HG03135 (cell line): ENCODE data around the gene ANKS1A.
"Not testable (repeated sequence)": the region's sequence is repeated elsewhere in the genome, so short reads cannot be mapped to it uniquely, and the experiment has no call there.

Experiments used
- ATAC-seq: cut with Tn5 transposase; IDR thresholded peaks from one replicate; pipeline ENCODE4 v1.9.1; 2021; ENCODE audit warnings: mild to moderate bottlenecking, moderate library complexity; ENCODE audit not compliant: unreplicated experiment

The ANKS1A gene

GRCh38 chr6:34884996-34885395 is 4.1 kb upstream of the ANKS1A start:
- no peak for ATAC-seq

DNA sequence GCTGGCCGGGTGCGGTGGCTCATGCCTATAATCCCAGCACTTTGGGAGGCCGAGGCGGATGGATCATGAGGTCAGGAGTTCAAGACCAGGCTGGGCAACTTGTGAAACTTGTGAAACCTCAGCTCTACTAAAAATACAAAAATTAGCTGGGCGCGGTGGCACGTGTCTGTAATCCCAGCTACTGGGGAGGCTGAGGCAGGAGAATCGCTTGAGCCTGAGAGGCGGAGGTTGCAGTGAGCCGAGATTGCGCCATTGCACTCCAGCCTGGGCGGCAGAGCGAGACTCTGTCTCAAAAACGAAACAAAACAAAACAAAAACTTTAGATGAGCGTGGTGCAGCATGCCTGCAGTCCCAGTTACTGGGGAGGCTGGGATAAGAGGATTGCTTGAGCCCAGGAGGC is 3.2 kb upstream of the ANKS1A start:
- not testable (repeated sequence) for ATAC-seq

DNA sequence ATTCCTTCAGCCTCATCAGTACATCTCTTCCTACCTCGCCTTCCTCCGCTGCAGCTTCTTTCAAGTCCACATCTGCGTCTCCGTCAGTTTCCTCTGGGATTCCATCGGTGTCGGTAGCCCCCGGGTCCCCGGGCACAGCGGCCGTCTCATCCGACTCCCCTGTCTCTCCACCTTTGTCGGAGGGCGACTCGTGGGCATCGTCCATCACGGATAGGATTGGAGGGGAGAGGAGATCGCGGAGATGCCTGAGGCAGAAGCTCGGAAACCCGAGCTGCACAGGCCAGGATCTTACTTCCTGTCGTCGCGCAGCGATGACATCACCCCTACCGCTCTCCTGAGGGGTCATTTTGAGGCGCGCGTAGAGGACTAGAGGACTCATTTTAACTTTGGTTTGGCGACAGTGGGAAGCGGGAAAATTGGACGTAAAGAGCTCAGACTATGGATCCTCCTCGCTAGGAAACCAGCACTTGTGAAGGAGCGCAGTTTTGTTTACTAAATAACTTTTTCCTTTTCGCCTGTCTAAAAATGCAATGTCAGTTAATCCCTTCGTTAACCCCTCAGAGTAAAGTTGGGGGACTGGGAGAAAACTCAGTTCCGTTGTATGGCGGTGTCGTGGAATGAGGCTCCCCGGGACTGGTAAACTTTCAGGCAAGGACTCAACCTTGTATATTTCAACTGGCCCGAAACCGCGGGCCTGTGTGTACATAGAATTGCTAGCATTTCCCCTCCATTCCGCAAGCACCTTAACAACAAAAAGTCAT is 1.1 kb upstream of the ANKS1A start, which contains the start of gene TAF11:
Gene TAF11 (minus strand): TSS at position 290 of the 761 bp plus-strand sequence. CDS start 85 bp downstream, at position 205.
- peak; percentile 78 for ATAC-seq

DNA sequence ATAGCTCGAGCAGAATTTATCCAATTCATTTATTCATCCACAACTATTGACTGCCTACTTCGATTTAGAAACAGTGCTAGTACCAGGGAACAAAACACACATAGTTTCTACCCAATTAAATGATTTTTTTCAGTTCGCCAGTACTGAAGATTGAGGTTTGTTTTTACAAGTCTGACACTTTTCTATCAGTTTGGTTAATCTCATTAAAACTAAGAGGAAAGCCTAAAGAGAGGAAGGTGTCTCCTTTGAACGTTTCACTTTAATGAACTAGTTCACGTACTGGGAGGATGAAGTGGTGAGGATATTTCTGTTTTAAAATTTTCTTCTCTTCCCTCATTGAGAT is 570 bp upstream of the ANKS1A start:
- no peak for ATAC-seq

- ATAC-seq = no peak
Observed at GRCh38 chr6:34890533-34890925, 1.5 kb downstream of the ANKS1A start.

DNA sequence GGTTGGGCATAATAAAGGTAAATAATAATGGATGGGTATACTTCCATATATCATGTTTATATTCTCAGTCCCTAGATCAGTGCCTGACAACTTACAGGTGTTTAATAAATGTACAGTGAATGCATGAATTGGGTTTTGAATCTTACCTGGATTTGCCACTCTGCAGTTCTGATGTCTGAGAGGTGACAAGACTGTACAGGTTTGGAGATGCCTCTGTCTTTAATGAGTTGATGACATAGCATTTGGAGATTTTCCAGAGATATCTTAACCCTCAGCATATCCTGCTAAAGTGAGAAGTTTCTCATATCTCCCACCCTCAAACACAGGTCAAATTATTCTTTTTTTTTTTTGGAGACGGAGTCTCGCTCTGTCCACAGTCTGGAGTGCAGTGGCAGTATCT is 2.2 kb downstream of the ANKS1A start:
- no peak for ATAC-seq

DNA sequence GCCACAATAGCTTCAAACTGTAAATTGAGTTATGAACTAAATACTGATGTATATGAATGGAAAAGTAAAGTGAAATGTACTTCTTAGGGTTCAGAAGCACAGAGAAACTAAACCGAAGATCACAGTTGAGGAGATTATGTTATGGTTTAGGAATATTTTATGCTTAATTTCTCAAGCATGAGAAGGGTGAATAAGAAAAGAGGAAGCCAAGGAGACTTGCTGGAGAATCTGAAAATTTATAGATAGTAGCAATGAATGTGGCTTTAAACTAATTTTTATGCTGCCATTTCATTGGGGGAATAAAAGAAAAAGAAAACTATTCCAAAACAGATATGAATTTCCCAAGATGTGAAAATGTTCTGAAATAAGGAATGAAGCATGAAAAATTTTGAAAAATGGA is 5.6 kb downstream of the ANKS1A start:
- ATAC-seq = no peak

GRCh38 chr6:34897130-34897529 is 8.1 kb downstream of the ANKS1A start:
- ATAC-seq = no peak

- ATAC-seq = no peak
Observed at GRCh38 chr6:34897716-34898115, 8.7 kb downstream of the ANKS1A start.

GRCh38 chr6:34899748-34900147 is 10.7 kb downstream of the ANKS1A start:
- not testable (repeated sequence) for ATAC-seq

GRCh38 chr6:34900321-34901031 is 11.4 kb downstream of the ANKS1A start:
- no peak for ATAC-seq

DNA sequence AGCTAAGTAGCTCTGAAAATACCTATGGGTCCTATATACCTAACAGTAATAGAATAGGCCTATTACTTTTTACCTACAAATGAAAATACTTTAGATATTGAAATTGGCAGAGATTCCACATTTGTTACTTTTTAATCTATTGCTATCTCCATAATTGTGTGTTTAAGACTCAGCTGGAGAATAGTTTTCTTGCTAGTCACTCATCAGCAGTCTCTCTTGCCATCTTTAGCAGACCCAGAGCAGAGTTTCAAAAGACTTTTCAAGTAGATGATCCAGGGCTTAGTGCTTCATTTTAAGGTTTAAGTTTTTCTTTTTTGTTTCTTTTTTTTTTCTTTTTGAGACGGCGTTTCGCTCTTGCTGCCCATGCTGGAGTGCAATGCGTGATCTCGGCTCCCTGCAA is 12.9 kb downstream of the ANKS1A start:
- no peak for ATAC-seq

- ATAC-seq = no peak
Observed at GRCh38 chr6:34904990-34905613, 16.0 kb downstream of the ANKS1A start.

- ATAC-seq = no peak
Observed at GRCh38 chr6:34906826-34907225, 17.8 kb downstream of the ANKS1A start.

DNA sequence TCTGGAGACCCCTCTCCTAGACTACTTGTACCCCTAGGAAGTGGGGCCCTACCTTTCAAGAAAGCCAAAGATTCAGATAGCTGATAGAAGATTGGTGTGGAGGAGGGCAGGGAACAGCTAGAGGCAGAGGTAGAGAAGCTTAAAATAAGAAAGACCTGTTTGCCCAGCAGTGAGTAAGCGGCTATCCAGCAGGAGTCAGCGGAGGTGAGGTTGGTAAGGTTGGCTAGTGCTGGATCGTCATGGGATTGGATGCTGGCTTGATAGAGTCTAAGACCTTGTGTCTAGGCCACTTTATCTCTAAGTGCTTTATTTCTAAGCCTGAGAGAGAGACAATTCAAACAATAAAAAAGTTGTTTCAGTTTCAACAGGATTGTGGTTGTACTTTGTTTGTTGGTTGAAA is 19.1 kb downstream of the ANKS1A start:
- no peak for ATAC-seq

GRCh38 chr6:34909320-34909883 is 20.3 kb downstream of the ANKS1A start:
- ATAC-seq = no peak

DNA sequence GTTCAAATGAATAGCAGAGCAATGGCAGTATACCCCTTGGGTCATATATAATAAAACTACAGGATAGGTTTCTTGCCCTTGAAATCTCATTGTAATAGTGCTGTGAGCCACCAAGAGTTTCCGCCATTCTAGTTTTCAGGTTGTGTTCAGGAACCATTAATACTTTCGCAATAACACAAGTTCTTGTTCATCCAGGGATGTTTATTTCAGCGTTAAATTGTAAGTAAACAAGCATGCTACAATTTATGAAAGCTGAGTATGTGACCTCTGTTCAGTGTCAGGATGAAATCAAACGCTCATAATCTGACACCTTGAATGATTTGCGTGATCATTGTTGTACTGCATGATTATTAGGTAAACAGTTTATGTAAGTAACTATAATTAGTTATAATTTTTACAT is 22.8 kb downstream of the ANKS1A start:
- ATAC-seq = no peak

DNA sequence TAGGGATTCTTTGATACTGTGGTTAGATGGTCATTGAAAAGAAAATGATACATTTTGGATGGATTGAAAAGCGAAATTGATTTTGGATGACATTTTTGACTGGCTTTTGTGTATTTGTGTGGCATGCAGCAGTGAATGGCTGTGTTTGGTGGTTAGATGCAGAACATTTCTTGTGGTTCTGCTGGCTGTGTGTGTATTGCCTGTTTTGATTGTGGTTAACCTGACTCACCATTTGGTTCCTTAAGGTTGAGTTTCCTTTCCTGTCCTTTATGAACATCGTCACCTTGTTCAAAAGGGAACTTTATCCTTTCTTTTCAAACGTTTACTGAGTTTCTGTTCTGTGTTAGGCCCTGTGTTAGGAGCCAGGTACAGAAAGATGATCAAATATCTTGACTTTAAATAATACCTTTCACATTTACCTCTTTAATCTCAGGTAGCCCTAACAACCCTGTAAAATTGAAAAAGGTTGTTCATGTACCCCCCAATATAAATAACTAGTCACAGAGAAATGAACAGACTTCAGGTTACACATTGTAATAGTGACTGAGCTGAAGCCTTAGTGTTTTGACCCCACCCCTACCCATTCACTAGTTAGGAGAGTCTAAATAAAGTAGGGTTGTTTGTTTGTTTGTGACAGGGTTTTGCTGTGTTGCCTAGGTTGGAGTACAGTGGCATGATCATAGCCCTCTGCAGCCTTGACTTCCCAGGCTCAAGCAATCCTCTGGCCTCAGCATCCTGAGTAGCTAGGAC is 23.8 kb downstream of the ANKS1A start:
- ATAC-seq = peak; percentile 74

- ATAC-seq = no peak
Observed at GRCh38 chr6:34914358-34914757, 25.3 kb downstream of the ANKS1A start.

GRCh38 chr6:34916348-34916967 is 27.4 kb downstream of the ANKS1A start:
- ATAC-seq = no peak
